SU-DHL-6 (cell line): ENCODE measurements around the gene AADACL3.

Experiments used
- H2AFZ ChIP-seq: fragments of 200-600 bp; sonication (generic); 2 replicates; pipeline ENCODE4 v1.6.1; 2014; ENCODE audit warnings: low read depth, mild to moderate bottlenecking, moderate library complexity, mixed read lengths, antibody characterized with exemption, low read length; ENCODE audit not compliant: severe bottlenecking
- H3F3A ChIP-seq: fragments of 200-600 bp; shearing (Covaris generic); 2 replicates; pipeline ENCODE4 v1.6.0; 2016; ENCODE audit warnings: antibody characterized with exemption, mild to moderate bottlenecking; ENCODE audit not compliant: insufficient read depth
- H3K27ac ChIP-seq: fragments of 200-600 bp; sonication (generic); 2 replicates; pipeline ENCODE4 v1.5.1; 2016; ENCODE audit warnings: low read depth, mild to moderate bottlenecking, low read length, moderate library complexity, mixed read lengths
- H3K27me3 ChIP-seq: fragments of 200-600 bp; sonication (generic), shearing (Covaris generic); 2 replicates; pipeline ENCODE4 v1.6.0; 2014; ENCODE audit warnings: mild to moderate bottlenecking, low read length
- H3K36me3 ChIP-seq: fragments of 200-600 bp; sonication (generic); 2 replicates; pipeline ENCODE4 v1.6.1; 2014; ENCODE audit warnings: mild to moderate bottlenecking, low read length, mixed read lengths
- H3K4me2 ChIP-seq: fragments of 300-600, 200-600 bp; shearing (Covaris generic), sonication (generic); 2 replicates; pipeline ENCODE4 v1.6.0; 2014; ENCODE audit warnings: low read length, low read depth, mild to moderate bottlenecking; ENCODE audit not compliant: poor library complexity, severe bottlenecking
- H3K4me3 ChIP-seq: fragments of 200-600 bp; sonication (generic); 2 replicates; pipeline ENCODE4 v1.5.1; 2014; ENCODE audit warnings: antibody characterized with exemption, low read length, mild to moderate bottlenecking, mixed read lengths; ENCODE audit not compliant: insufficient read depth, poor library complexity, severe bottlenecking
- H3K79me2 ChIP-seq: fragments of 200-600 bp; sonication (generic); 2 replicates; pipeline ENCODE4 v1.6.1; 2014; ENCODE audit warnings: mild to moderate bottlenecking, low read length, moderate library complexity; ENCODE audit not compliant: insufficient read depth
- H3K9ac ChIP-seq: fragments of 200-600 bp; sonication (generic); 2 replicates; pipeline ENCODE4 v1.7.0; 2014; ENCODE audit warnings: mild to moderate bottlenecking, low read length
- H3K9me2 ChIP-seq: fragments of 200-600 bp; sonication (generic); replicated peaks from 2 replicates; pipeline ENCODE4 v1.6.1; 2014; ENCODE audit warnings: low read length; ENCODE audit not compliant: insufficient read depth
- H3K9me3 ChIP-seq: fragments of 200-600 bp; sonication (generic); 2 replicates; pipeline ENCODE4 v1.6.1; 2014; ENCODE audit warnings: low read length, mixed read lengths; ENCODE audit not compliant: insufficient read depth
- H4K20me1 ChIP-seq: fragments of 200-600 bp; sonication (generic); 2 replicates; pipeline ENCODE4 v1.6.1; 2014; ENCODE audit warnings: low read depth, mild to moderate bottlenecking, antibody characterized with exemption, low read length, moderate library complexity, mixed read lengths
- EZH2phosphoT487 ChIP-seq: fragments of 200-600 bp; sonication (generic), shearing (Covaris generic); conservative IDR thresholded peaks from 2 replicates; pipeline ENCODE4 v1.6.1; 2018; ENCODE audit warnings: mild to moderate bottlenecking, antibody characterized with exemption, low read length, moderate library complexity, mixed read lengths
- TF ChIP-seq, protein P1 (sequence below): fragments of 200-600 bp; sonication (generic); IDR thresholded peaks from one replicate; pipeline ENCODE4 v1.5.1; 2017; ENCODE audit warnings: antibody characterized with exemption, mild to moderate bottlenecking, low read length, moderate library complexity; ENCODE audit not compliant: insufficient read depth, poor library complexity, severe bottlenecking

AADACL3 gene

GRCh38 chr1:12775443-12775842 lies 59.5 kb downstream of the AADACL3 start:
- H3K9me3 ChIP-seq, result no peaks in the 10 kb centered on the region
- no peak overlapping the region for H3K4me2 ChIP-seq
- no peaks in the 10 kb centered on the region for H3K9me2 ChIP-seq
- no peaks in the 10 kb centered on the region for H3K79me2 ChIP-seq
- no peaks in the 10 kb centered on the region for H4K20me1 ChIP-seq
- no peaks in the 10 kb centered on the region for H3K36me3 ChIP-seq
- H2AFZ ChIP-seq, result no peak overlapping the region
- H3K9ac ChIP-seq, result no peak overlapping the region
- H3K4me3 ChIP-seq, result no peak overlapping the region
- no peaks in the 10 kb centered on the region for H3F3A ChIP-seq
- no peak overlapping the region for H3K27ac ChIP-seq
- no peaks in the 10 kb centered on the region for H3K27me3 ChIP-seq
- TF ChIP-seq, protein P1, sequence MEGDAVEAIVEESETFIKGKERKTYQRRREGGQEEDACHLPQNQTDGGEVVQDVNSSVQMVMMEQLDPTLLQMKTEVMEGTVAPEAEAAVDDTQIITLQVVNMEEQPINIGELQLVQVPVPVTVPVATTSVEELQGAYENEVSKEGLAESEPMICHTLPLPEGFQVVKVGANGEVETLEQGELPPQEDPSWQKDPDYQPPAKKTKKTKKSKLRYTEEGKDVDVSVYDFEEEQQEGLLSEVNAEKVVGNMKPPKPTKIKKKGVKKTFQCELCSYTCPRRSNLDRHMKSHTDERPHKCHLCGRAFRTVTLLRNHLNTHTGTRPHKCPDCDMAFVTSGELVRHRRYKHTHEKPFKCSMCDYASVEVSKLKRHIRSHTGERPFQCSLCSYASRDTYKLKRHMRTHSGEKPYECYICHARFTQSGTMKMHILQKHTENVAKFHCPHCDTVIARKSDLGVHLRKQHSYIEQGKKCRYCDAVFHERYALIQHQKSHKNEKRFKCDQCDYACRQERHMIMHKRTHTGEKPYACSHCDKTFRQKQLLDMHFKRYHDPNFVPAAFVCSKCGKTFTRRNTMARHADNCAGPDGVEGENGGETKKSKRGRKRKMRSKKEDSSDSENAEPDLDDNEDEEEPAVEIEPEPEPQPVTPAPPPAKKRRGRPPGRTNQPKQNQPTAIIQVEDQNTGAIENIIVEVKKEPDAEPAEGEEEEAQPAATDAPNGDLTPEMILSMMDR, result no peak
- TF ChIP-seq EZH2phosphoT487, result no peak

- Histone ChIP-seq H3K27me3 (no peaks in the 10 kb centered on the region), H3K79me2 (no peaks in the 10 kb centered on the region), H3K9me2 (no peaks in the 10 kb centered on the region), H3K4me3 (no peak overlapping the region), H3K36me3 (no peaks in the 10 kb centered on the region), H3F3A (no peaks in the 10 kb centered on the region), H3K9me3 (no peaks in the 10 kb centered on the region), H3K9ac (no peak overlapping the region), H3K4me2 (no peak overlapping the region), H2AFZ (no peak overlapping the region), H4K20me1 (no peaks in the 10 kb centered on the region), H3K27ac (no peak overlapping the region)
- TF ChIP-seq EZH2phosphoT487, result no peak
- TF ChIP-seq, protein P1, result no peak
These were observed 61.1 kb downstream of the AADACL3 start for GRCh38 chr1:12776801-12777557.
